Left colon (tissue), 2 donors: ENCODE data around the gene NME3. TPM values are rescaled to one million over a fixed set of nuclear protein-coding genes. Genes with fewer than 3 reads are reported as not detected.

ENCODE experiments used
- ATAC-seq: fragments of 200-7000 bp; cut with Tn5 transposase; one replicate; pipeline ENCODE4 v1.9.1; 2020; ENCODE audit warnings: mild to moderate bottlenecking, moderate library complexity
- DNase-seq, 2 donors: peaks; one replicate each; pipeline ENCODE4 v3.0.0-alpha.2; 2020
- intact Hi-C, 2 donors: fragments of 100-400 bp; cut with DNase I in 1 of 2; cut with micrococcal nuclease in 1 of 2; formaldehyde crosslinking; loops; one replicate each; pipeline versions ENCODE4 v1.11.2 to v1.14.0; 2022; cut with DNase I, micrococcal nuclease
- total RNA-seq, 2 donors: library from RNA; stranded (reverse); fragmentation: NEBNext Ultra II Directional; extraction: Animal tissue kit (Norgen Biotek cat#: 25700); gene quantifications; one replicate each; pipeline ENCODE4 v1.2.1, GENCODE V29; 2021
- donor health status: DM: no; HTN: no; CAD: no.
- donor health status: DM: yes; HTN: yes; CAD: no.

Gene NME3
- total RNA-seq, 2 donors from 2014 or later = 59.5 to 62.9 TPM

DNA sequence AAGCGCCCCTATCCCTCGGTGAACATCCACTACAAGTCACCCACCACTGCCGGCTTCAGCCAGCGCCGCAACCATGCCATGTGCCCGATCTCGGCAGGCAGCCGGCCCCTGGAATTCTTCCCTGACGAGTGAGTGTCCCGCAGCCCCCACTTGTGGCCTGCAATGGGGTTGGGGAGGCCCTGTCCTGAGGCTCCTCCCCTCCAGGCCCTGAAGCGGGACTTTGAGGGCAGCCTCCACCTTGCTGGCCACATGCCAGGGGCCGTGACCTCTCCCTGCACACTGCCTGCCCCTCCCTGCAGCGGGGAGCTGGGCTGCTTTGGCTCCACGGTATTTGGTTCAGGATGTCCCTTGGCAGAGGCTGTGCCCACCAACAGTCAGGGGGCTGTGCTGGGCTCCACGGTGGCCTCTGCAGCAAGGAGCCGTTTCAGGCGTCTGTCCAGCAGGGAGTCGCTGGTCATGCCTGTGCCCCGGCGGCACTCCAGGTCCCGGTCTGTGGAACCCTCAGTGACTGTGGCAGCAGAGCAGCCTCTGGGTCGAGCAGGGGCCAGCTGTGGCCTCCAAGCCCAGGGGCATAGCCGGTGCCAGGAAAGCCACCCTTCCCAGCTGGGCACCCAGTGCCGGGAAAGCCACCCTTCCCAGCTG, 8.3 kb downstream of the NME3 start:
- intact Hi-C loops = no loop called here
- ATAC-seq = peak; percentile 10
- no peak for DNase-seq

GRCh38 chr16:1762196-1762878, 9.0 kb downstream of the NME3 start:
- intact Hi-C loops = no loop called here
- no peak for DNase-seq
- ATAC-seq = no peak

DNA sequence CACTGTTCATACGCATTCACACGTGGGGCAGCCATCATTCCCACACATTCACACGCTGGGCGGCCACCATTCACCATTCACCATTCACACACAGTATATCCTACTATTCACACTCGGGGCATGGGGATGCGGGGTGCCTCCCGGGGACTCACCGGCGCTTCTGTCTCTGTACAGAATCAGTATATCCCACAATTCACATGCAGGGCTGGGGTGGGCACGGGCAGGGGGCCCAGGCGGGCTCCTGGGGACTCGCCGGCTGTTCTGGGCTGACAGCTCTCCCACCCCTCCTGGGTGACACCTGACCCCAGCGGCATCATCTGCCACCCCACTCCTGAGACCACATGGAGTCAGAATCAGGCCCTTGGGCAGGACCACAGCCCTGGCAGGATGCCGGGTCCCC, 9.6 kb downstream of the NME3 start:
- intact Hi-C loops = no loop called here
- no peak for ATAC-seq

GRCh38 chr16:1760911-1761310, 10.4 kb downstream of the NME3 start:
- intact Hi-C loops = no loop called here
- no peak for ATAC-seq

More for the DNA sequence above, 9.6 kb downstream of the NME3 start:
- no peak for DNase-seq

DNA sequence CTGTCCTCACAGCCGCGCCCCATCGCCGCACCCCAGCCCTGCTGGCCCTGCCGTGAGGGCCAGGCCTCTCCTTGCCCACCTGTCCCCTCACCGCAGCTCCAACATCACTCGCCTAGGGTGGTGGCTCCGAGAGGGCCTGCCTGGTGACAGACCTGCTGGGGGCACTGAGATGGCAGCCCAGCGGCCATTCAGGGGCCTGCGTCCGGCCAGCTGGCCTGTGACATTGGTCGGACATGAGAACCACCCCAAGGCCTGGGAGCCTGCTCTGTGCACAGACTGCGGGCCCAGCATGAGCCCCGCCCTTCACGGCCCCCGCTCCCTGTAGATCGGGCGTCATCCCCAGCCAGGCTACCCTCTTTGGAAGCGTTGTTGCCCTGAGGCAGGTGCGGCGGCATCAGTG, 11.8 kb downstream of the NME3 start:
- intact Hi-C loops = no loop called here
- no peak for DNase-seq
- ATAC-seq = no peak

More at GRCh38 chr16:1760911-1761310, 10.4 kb downstream of the NME3 start:
- no peak for DNase-seq

DNA sequence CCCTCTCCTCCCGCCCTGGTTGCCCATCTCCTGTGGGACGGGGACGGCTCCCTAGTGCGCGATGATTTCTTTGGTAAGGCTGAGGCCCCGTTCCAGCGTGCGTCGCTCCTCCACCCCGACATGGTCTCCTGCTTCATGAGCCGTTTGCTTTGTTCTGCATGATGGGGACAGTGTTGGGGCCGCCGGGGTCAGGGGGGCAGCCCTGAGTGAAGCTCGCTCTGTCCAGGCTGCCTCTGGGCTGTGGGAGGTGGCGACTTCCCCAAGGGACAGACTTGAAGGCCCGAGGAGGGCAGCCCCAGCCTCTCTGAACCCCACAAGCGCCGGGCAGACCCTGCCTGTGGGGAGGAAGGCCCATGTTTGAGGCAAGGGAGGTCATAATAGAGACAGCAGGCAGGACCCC, 12.4 kb downstream of the NME3 start:
- ATAC-seq (no peak), DNase-seq (no peak)
- intact Hi-C loops = no loop called here

DNA sequence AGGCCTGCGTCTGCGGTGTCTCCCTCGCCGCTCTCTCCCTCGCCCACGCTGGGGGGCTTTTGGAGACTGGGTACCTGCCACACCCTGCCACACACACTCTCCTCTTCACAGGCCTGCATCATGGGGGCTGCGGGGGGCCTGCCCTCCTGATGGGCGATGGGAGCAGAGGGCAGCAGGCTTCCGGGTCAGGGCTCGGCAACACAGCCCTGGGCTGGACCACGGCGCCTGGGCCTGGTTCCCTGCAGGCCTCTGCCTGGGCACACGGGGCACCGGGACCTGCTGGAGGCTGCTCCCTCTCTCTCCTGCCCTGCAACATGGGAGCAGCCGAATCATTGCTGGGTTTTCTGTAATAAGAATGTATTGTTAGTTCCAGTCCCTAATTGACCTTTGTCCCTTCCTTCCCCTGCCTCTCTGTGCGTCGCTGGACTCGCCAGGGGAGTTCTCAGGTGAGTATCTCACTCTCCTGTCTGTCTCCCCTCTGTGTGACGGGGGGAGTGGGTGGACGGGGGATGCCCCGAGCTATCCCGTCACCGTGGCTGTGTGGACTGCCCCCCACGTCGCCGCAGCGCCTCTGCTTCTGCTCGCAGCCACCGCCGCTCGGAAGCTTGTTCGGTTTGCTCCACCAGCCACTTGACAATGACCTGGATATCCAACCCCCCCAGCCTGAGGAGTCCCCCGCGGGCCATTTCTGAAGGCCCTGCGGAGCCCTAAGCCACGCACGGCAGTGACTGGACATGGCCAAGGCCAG, 13.5 kb downstream of the NME3 start:
- ATAC-seq (peak; percentile 81), DNase-seq (peak; percentile 44 to 49)
- intact Hi-C loops = no loop called here

- ATAC-seq (no peak), DNase-seq (no peak)
- intact Hi-C loops = no loop called here
Measured at GRCh38 chr16:1754204-1754603, 17.1 kb downstream of the NME3 start.

DNA sequence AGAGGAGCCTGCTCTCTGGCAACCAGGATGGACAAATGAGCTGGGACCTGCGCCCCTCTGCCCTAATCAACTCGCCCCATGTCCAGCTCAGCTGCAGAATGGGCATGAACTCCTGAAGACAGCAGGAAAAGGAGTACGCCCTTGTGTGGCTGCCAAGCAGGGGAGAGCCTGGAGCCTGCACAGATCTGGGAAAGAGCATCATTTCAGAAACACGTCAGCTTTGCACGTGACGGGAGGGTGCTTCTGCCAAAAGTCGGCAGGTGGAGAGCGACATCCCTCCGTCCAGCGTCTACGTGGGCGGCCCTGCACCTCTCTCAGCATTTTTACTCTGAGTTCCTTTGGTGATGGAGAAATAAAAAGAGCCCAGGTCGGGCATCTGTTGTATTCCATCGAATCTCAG, 18.5 kb downstream of the NME3 start:
- ATAC-seq (no peak), DNase-seq (no peak)
- intact Hi-C loops = no loop called here

DNA sequence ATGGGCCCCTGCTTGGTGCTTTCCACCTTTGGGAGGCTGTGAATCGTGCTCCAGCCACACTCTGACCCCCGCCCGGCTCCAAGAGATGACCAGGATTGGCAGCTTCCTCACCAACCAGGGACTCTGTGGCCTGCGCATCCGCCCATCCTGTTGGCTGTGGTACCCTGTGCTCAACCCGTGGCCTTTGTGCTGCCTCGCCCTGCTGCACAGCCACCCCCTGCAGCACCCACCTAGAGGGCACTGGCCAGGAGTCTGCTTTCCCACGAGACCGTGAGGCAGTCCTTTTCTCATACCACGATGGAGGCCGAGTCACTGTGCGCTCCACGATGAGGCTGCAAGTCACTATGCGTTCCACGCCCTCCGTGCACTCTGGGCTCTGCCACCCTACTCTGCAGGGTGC, 19.4 kb downstream of the NME3 start:
- intact Hi-C loops = no loop called here
- no peak for DNase-seq
- ATAC-seq = no peak

DNA sequence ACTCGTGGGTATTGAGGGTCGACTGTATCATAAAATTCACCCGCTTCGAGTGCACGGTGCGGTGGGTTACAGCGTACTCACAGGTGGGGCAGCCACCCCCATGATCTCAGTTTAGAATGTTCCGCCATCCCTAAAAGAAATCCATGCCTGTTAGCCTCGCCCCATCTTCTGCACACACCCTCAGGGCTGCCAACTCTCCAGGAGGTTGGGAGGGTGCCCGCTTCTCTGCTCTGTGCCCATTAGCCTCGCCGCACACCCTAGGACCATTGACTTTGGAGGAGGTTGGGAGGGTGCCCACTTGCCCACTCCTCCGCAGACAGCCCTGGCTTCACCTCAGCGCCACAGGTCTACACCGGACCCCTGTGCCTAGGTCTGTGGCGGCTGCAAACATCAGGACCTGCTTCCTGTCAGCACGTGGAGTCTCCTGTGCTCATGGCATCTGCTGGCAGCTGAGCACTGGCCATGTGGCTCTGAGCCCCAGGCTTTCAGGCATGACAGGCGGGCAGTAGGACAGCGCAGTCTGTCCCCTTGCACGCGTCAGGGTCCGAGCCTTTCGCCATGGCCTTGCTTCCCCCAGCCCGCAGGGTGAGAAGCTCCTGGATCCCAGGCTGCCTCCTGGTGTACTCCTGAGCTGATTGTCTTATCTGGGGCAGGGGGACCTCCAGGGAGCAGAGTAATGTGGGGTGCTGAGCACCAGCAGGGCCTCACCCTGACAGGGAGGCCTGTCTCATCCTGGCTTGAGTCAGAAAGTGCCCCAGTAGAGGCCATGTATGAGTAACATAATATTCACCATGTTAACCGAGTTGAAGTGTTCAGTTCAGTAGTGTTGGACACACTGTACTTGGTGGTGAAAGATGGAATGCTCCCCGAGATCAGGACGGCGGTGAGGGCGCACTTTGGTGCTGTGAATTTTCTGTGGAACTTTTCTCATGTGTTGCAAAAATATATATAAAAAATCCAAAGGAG, 21.9 kb downstream of the NME3 start:
- ATAC-seq (no peak), DNase-seq (no peak)
- intact Hi-C loops = no loop called here

- no peak for DNase-seq
- intact Hi-C loops = no loop called here
Measured at GRCh38 chr16:1747934-1748333, 23.4 kb downstream of the NME3 start.

GRCh38 chr16:1746693-1747195, 24.6 kb downstream of the NME3 start:
- intact Hi-C loops = no loop called here
- no peak for ATAC-seq

More at GRCh38 chr16:1747934-1748333, 23.4 kb downstream of the NME3 start:
- no peak for ATAC-seq

GRCh38 chr16:1745900-1746692, 25.2 kb downstream of the NME3 start:
- intact Hi-C loops = no loop called here
- DNase-seq (no peak), ATAC-seq (no peak)

More at GRCh38 chr16:1746693-1747195, 24.6 kb downstream of the NME3 start:
- no peak for DNase-seq

GRCh38 chr16:1745181-1745899, 26.0 kb downstream of the NME3 start:
- intact Hi-C loops = no loop called here
- DNase-seq (no peak), ATAC-seq (no peak)

GRCh38 chr16:1744338-1744840, 27.0 kb downstream of the NME3 start:
- no peak for ATAC-seq
- no peak for DNase-seq
- intact Hi-C loops = no loop called here
